ENCODE data around the gene BPI. TPM values are rescaled to one million over a fixed set of nuclear protein-coding genes. Genes with fewer than 3 reads are reported as not detected.

BPI gene
- total RNA-seq, result not detected in 2 replicates

GRCh38 chr20:38303908-38304379, at the start of gene BPI:
BPI (plus strand) TSS chr20:38304156; CDS start chr20:38304224, 68 bp downstream.

GRCh38 chr20:38260378-38261053, 43.4 kb upstream of the BPI start, which contains the start of gene KIAA1755:
KIAA1755 (minus strand) TSS chr20:38260735; CDS start chr20:38260500, 235 bp downstream.

GRCh38 chr20:38346247-38346651, 42.3 kb downstream of the BPI start, which contains the start of gene LBP:
LBP (plus strand) TSS chr20:38346482; CDS start chr20:38346517, 35 bp downstream.

Other genes with a start within 250 kb of the BPI start
- 6.0 and 31.0 TPM in 2 replicates for gene TGM2, start 138.9 kb upstream of the BPI start, total RNA-seq
- gene KIAA1755, start 43.4 kb upstream of the BPI start, total RNA-seq, result not detected in 2 replicates
- gene LBP, start 42.3 kb downstream of the BPI start, total RNA-seq, result not detected in 2 replicates
- 10.9 and 13.9 TPM in 2 replicates for gene SNHG17, start 131.2 kb downstream of the BPI start, total RNA-seq
- 14.7 and 19.1 TPM in 2 replicates for gene RALGAPB, start 168.7 kb downstream of the BPI start, total RNA-seq